ENCODE results near the gene PINLYP.

DNA sequence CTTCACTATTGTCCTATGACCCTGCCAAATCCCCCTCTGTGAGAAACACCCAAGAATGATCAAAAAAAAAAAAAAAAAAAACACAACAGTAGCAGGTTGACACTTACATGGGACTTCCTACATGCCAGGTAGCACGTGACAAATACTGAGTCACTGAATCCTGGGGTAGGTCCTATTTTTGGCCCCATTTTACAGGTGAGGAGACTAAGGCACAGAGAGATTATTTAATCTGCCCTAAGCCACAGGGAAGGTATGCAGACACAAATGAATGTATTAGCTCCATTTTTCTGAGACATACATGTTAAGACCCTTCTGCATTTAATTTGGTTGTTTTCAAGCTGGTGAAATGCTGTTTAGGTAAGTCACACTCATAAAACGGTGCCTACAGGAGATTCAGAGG, 26.9 kb upstream of the PINLYP start:
- TF ChIP-seq CTCF (conservative IDR thresholded peaks at IDR 0.05; ENCODE audit: low read length): no peak
- no peak for TF ChIP-seq EZH2phosphoT487 (IDR thresholded peaks at IDR 0.05; ENCODE audit: borderline replicate concordance, low read depth, low read length)
